ENCODE measurements around the gene SPIN1. TPM values are rescaled to one million over a fixed set of nuclear protein-coding genes. Genes with fewer than 3 reads are reported as not detected.

SPIN1 gene
- total and polyA plus RNA-seq, 2 experiments from 2014 or later = 49.0 to 158 TPM

GRCh38 chr9:88451160-88451559 is 62.9 kb downstream of the SPIN1 start (continued):
- TF ChIP-seq CTCF (conservative IDR thresholded peaks at IDR 0.05; ENCODE audit: low read depth in 2 of 2) = no peak

- Histone ChIP-seq H3K27me3 (ENCODE audit: insufficient read depth) (no peaks in the 10 kb centered on the region), H3K4me2 (no peak overlapping the region), H3K79me2 (replicated peaks; ENCODE audit: insufficient read depth) (peaks cover 98% of the 10 kb centered on the region), H3K27ac (ENCODE audit: low read depth) (no peak overlapping the region), H3K9me2 (ENCODE audit: insufficient read depth) (no peaks in the 10 kb centered on the region), H3F3A (replicated peaks; ENCODE audit: low read depth) (no peaks in the 10 kb centered on the region), H2AFZ (no peak overlapping the region), H4K20me1 (replicated peaks; ENCODE audit: insufficient read depth) (peaks cover 14% of the 10 kb centered on the region; the same call in 1 of the 2 replicates), H3K4me1 (ENCODE audit: insufficient read depth) (peaks cover 13% of the 10 kb centered on the region), H3K36me3 (ENCODE audit: insufficient read depth) (no peaks in the 10 kb centered on the region), H3K4me3 (no peak overlapping the region)
- H3K9me3 Mint-ChIP-seq = no peaks in the 10 kb centered on the region
- TF ChIP-seq ETS1 (IDR thresholded peaks at IDR 0.05) (no peak), POLR2AphosphoS5 (IDR thresholded peaks at IDR 0.05; ENCODE audit: low read depth) (no peak), NANOG (IDR thresholded peaks at IDR 0.05; ENCODE audit: borderline replicate concordance) (no peak), EZH2phosphoT487 (IDR thresholded peaks at IDR 0.05; ENCODE audit: unreplicated experiment) (no peak), CTCF (conservative IDR thresholded peaks at IDR 0.05; ENCODE audit: low read depth in 2 of 2) (no peak)
- H3K4me3 Mint-ChIP-seq = no peak overlapping the region
- H3K27me3 Mint-ChIP-seq (ENCODE audit: insufficient read depth, low read depth, poor library complexity) = no peaks in the 10 kb centered on the region
- ATAC-seq (no peak), DNase-seq (ENCODE audit: low spot score) (no peak)
- peaks cover 15% of the 10 kb centered on the region for H3K36me3 Mint-ChIP-seq (ENCODE audit: low read depth)
- no peak overlapping the region for H3K27ac Mint-ChIP-seq
- H3K4me1 Mint-ChIP-seq = peaks cover 21% of the 10 kb centered on the region
Observed at GRCh38 chr9:88458716-88459465, 70.6 kb downstream of the SPIN1 start.
